SK-N-SH (cell line): ENCODE measurements around the gene FGFRL1. TPM values are rescaled to one million over a fixed set of nuclear protein-coding genes. Genes with fewer than 3 reads are reported as not detected.
"Not testable (repeated sequence)": the region's sequence is repeated elsewhere in the genome, so short reads cannot be mapped to it uniquely, and the experiment has no call there.

Experiments
- CTCF ChIA-PET: fragments of 300-600, 350-600 bp; formaldehyde crosslinking; extraction: SDS; loops from one replicate; lab custom pipeline; 2021; lab: Yijun Ruan, JAX
- POLR2A ChIA-PET: fragments of 350-600 bp; sonication (Branson Sonifier 250); formaldehyde crosslinking; extraction: SDS; loops from one replicate; lab custom pipeline; 2020; ENCODE audit warnings: antibody characterized with exemption, inconsistent platforms; lab: Yijun Ruan, JAX
- DNase-seq: peaks from one replicate; pipeline ENCODE4 v3.0.0; 2012
- H2AFZ ChIP-seq: fragments of 200-600 bp; sonication (generic); 2 replicates; pipeline ENCODE4 v1.8.1; 2016; ENCODE audit warnings: antibody characterized with exemption, mild to moderate bottlenecking, low read depth
- H3F3A ChIP-seq: fragments of 200-600 bp; sonication (generic); replicated peaks from 2 replicates; pipeline ENCODE3; 2016; ENCODE audit warnings: antibody characterized with exemption, mild to moderate bottlenecking; ENCODE audit not compliant: insufficient read depth
- H3K27ac ChIP-seq, 2 experiments: fragments of 200-500 bp in 1 of 2; fragments of 200-600 bp in 1 of 2; sonication (Bioruptor generic) in 1 of 2; sonication (generic), shearing (Covaris generic) in 1 of 2; 2 replicates each; pipeline versions ENCODE4 v1.5.1 to v1.6.1; 2014 to 2016; ENCODE audit warnings: low read depth in 2 of 2, inconsistent platforms in 1 of 2, low read length in 1 of 2, mild to moderate bottlenecking in 1 of 2, mixed read lengths in 1 of 2
- H3K27me3 ChIP-seq: fragments of 200-600 bp; sonication (generic), shearing (Covaris generic); 2 replicates; pipeline ENCODE4 v1.6.1; 2016; ENCODE audit warnings: mixed run types; ENCODE audit not compliant: insufficient read depth
- H3K36me3 ChIP-seq, 2 experiments: fragments of 200-500 bp in 1 of 2; fragments of 200-600 bp in 1 of 2; sonication (Bioruptor generic) in 1 of 2; sonication (generic) in 1 of 2; replicated peaks in 1 of 2; 2 replicates each; pipeline versions ENCODE3 to v1.5.1; 2014 to 2016; ENCODE audit warnings: low read length in 1 of 2, mild to moderate bottlenecking in 1 of 2; ENCODE audit not compliant: insufficient read depth in 2 of 2, control insufficient read depth in 1 of 2
- H3K4me1 ChIP-seq, 2 experiments: fragments of 200-500 bp in 1 of 2; fragments of 200-600 bp in 1 of 2; sonication (Bioruptor generic) in 1 of 2; sonication (generic), shearing (Covaris generic) in 1 of 2; 2 replicates each; pipeline versions ENCODE4 v1.5.1 to v1.6.1; 2014 to 2016; ENCODE audit warnings: low read depth in 1 of 2, low read length in 1 of 2, mixed run types in 1 of 2; ENCODE audit not compliant: insufficient read depth in 2 of 2, control insufficient read depth in 1 of 2
- H3K4me2 ChIP-seq: fragments of 200-600 bp; sonication (generic), shearing (Covaris generic); 2 replicates; pipeline ENCODE4 v1.6.1; 2017; ENCODE audit warnings: mixed run types
- H3K4me3 ChIP-seq, 2 experiments: fragments of 200-500 bp in 1 of 2; fragments of 200-600 bp in 1 of 2; sonication (Bioruptor generic) in 1 of 2; sonication (generic), shearing (Covaris generic) in 1 of 2; 2 replicates each; pipeline versions ENCODE4 v1.5.1 to v1.8.1; 2014 to 2016; ENCODE audit warnings: low read depth in 2 of 2, inconsistent platforms in 1 of 2, low read length in 1 of 2, mild to moderate bottlenecking in 1 of 2, mixed read lengths in 1 of 2, moderate library complexity in 1 of 2
- H3K79me2 ChIP-seq: fragments of 200-600 bp; sonication (generic); 2 replicates; pipeline ENCODE4 v1.8.1; 2017; ENCODE audit warnings: mild to moderate bottlenecking; ENCODE audit not compliant: insufficient read depth
- H3K9ac ChIP-seq: fragments of 200-600 bp; sonication (generic); 2 replicates; pipeline ENCODE4 v1.6.1; 2017; ENCODE audit warnings: mixed run types
- H3K9me2 ChIP-seq: fragments of 200-600 bp; sonication (generic); 2 replicates; pipeline ENCODE4 v1.6.1; 2017; ENCODE audit warnings: mixed run types
- H3K9me3 ChIP-seq: fragments of 200-600 bp; sonication (generic); 2 replicates; pipeline ENCODE4 v1.6.1; 2017; ENCODE audit warnings: mixed run types, mild to moderate bottlenecking, moderate library complexity
- H4K20me1 ChIP-seq: fragments of 200-600 bp; sonication (generic); 2 replicates; pipeline ENCODE4 v1.6.1; 2017; ENCODE audit warnings: mild to moderate bottlenecking, mixed run types; ENCODE audit not compliant: insufficient read depth
- FOSL2 ChIP-seq: IDR thresholded peaks from 2 replicates; pipeline ENCODE4 v1.4.0; 2012; ENCODE audit warnings: low read depth, mild to moderate bottlenecking, moderate library complexity, borderline replicate concordance
- FOXM1 ChIP-seq: IDR thresholded peaks from 2 replicates; pipeline ENCODE4 v1.4.0; 2012; ENCODE audit warnings: low read depth, mild to moderate bottlenecking
- NFIC ChIP-seq: IDR thresholded peaks from 2 replicates; pipeline ENCODE4 v1.4.0; 2012; ENCODE audit warnings: borderline replicate concordance
- POLR2AphosphoS5 ChIP-seq: IDR thresholded peaks from 2 replicates; pipeline ENCODE4 v1.6.1; 2012; ENCODE audit warnings: low read depth, low read length
- RAD21 ChIP-seq: IDR thresholded peaks from 2 replicates; pipeline ENCODE4 v1.6.1; 2012; ENCODE audit warnings: mild to moderate bottlenecking, low read length
- USF1 ChIP-seq: IDR thresholded peaks from 2 replicates; pipeline ENCODE4 v1.4.0; 2012; ENCODE audit warnings: low read depth, borderline replicate concordance
- YY1 ChIP-seq: IDR thresholded peaks from 2 replicates; pipeline ENCODE4 v1.4.0; 2012; ENCODE audit warnings: low read depth, mild to moderate bottlenecking
- WGBS: methylation state at CpG from one replicate; pipeline ENCODE4 v1.1.6; 2017; ENCODE audit warnings: low lambda C conversion rate; 5-methylcytosine and 5-hydroxymethylcytosine counted together
- polyA plus RNA-seq, 3 experiments: library from polyadenylated mRNA; depleted of rRNA; stranded (reverse); fragments of >200 nt; gene quantifications; 2 replicates each; pipeline ENCODE4 v1.2.3, GENCODE V29; 2012
- TF ChIP-seq, protein P1 (sequence below): fragments of 200-600 bp; sonication (generic); IDR thresholded peaks from 2 replicates; pipeline ENCODE4 v1.6.1; 2017; ENCODE audit warnings: antibody characterized with exemption, mild to moderate bottlenecking, moderate library complexity
- TF ChIP-seq, protein P2 (sequence below): IDR thresholded peaks from 2 replicates; pipeline ENCODE4 v1.6.1; 2012; ENCODE audit warnings: mild to moderate bottlenecking, low read depth, low read length, moderate library complexity

The FGFRL1 gene
- polyA plus RNA-seq, 1 of the 3 experiments (the other 2 are of a cell fraction): 22.5 TPM

GRCh38 chr4:999240-999863, 12.1 kb upstream of the FGFRL1 start:
- H3K27me3 ChIP-seq: peaks cover 26% of the 10 kb centered on the region

GRCh38 chr4:999882-1000425, 11.5 kb upstream of the FGFRL1 start:
- no peaks in the 10 kb centered on the region for H3F3A ChIP-seq
- no peaks in the 10 kb centered on the region for H3K79me2 ChIP-seq
- peaks cover 26% of the 10 kb centered on the region for H3K27me3 ChIP-seq
- no peaks in the 10 kb centered on the region for H3K9me2 ChIP-seq
- H3K9ac ChIP-seq: no peak overlapping the region
- TF ChIP-seq, protein P1, sequence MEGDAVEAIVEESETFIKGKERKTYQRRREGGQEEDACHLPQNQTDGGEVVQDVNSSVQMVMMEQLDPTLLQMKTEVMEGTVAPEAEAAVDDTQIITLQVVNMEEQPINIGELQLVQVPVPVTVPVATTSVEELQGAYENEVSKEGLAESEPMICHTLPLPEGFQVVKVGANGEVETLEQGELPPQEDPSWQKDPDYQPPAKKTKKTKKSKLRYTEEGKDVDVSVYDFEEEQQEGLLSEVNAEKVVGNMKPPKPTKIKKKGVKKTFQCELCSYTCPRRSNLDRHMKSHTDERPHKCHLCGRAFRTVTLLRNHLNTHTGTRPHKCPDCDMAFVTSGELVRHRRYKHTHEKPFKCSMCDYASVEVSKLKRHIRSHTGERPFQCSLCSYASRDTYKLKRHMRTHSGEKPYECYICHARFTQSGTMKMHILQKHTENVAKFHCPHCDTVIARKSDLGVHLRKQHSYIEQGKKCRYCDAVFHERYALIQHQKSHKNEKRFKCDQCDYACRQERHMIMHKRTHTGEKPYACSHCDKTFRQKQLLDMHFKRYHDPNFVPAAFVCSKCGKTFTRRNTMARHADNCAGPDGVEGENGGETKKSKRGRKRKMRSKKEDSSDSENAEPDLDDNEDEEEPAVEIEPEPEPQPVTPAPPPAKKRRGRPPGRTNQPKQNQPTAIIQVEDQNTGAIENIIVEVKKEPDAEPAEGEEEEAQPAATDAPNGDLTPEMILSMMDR: no peak
- no peak for TF ChIP-seq NFIC
- no peak for TF ChIP-seq USF1
- no peak for TF ChIP-seq FOXM1
- no peak for TF ChIP-seq FOSL2
- TF ChIP-seq, protein P2, sequence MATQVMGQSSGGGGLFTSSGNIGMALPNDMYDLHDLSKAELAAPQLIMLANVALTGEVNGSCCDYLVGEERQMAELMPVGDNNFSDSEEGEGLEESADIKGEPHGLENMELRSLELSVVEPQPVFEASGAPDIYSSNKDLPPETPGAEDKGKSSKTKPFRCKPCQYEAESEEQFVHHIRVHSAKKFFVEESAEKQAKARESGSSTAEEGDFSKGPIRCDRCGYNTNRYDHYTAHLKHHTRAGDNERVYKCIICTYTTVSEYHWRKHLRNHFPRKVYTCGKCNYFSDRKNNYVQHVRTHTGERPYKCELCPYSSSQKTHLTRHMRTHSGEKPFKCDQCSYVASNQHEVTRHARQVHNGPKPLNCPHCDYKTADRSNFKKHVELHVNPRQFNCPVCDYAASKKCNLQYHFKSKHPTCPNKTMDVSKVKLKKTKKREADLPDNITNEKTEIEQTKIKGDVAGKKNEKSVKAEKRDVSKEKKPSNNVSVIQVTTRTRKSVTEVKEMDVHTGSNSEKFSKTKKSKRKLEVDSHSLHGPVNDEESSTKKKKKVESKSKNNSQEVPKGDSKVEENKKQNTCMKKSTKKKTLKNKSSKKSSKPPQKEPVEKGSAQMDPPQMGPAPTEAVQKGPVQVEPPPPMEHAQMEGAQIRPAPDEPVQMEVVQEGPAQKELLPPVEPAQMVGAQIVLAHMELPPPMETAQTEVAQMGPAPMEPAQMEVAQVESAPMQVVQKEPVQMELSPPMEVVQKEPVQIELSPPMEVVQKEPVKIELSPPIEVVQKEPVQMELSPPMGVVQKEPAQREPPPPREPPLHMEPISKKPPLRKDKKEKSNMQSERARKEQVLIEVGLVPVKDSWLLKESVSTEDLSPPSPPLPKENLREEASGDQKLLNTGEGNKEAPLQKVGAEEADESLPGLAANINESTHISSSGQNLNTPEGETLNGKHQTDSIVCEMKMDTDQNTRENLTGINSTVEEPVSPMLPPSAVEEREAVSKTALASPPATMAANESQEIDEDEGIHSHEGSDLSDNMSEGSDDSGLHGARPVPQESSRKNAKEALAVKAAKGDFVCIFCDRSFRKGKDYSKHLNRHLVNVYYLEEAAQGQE: no peak
- no peak for TF ChIP-seq POLR2AphosphoS5
- no peak for TF ChIP-seq RAD21
- no peak for TF ChIP-seq YY1
- no peaks in the 10 kb centered on the region for H3K36me3 ChIP-seq
- H3K4me2 ChIP-seq: no peak overlapping the region
- 20% methylated on average over 2 of the region's 18 CpGs for WGBS
- ChIA-PET CTCF (interaction anchor here (1.1 kb wide), 1 partner anchor 258 kb away, joined by 3 read pairs; no protein-coding TSS in a partner anchor), POLR2A (no interaction called here)
- H3K4me1 ChIP-seq: no peaks in the 10 kb centered on the region; a peak in 1 of 4 replicates
- H3K9me3 ChIP-seq: no peaks in the 10 kb centered on the region
- H3K27ac ChIP-seq: no peak overlapping the region
- peaks cover 14% of the 10 kb centered on the region; the same call in 1 of the 2 replicates for H4K20me1 ChIP-seq
- DNase-seq: no peak
- no peak overlapping the region for H2AFZ ChIP-seq
- H3K4me3 ChIP-seq: no peak overlapping the region

More at GRCh38 chr4:999240-999863, 12.1 kb upstream of the FGFRL1 start:
- H4K20me1 ChIP-seq: peaks cover 14% of the 10 kb centered on the region; the same call in 1 of the 2 replicates
- not testable (repeated sequence) for DNase-seq, H3F3A ChIP-seq, H3K9me2 ChIP-seq, H3K4me2 ChIP-seq, H3K36me3 ChIP-seq, H2AFZ ChIP-seq, H3K4me1 ChIP-seq, H3K9me3 ChIP-seq, H3K4me3 ChIP-seq, H3K9ac ChIP-seq, H3K27ac ChIP-seq, H3K79me2 ChIP-seq
- 34% methylated on average over 12 of the region's 21 CpGs for WGBS
- ChIA-PET CTCF (interaction anchor here (1.0 to 1.6 kb wide), 3 partner anchors 12 to 396 kb away, joined by 3 to 11 read pairs (median 3); partner anchors contain the start of gene IDUA), POLR2A (interaction anchor here (1.2 kb wide), 1 partner anchor 12 kb away, joined by 4 read pairs; no protein-coding TSS in a partner anchor)
